Ishikawa (cell line): ENCODE data around the gene HDAC9.

ENCODE experiments used
- CEBPB ChIP-seq: IDR thresholded peaks from 2 replicates; pipeline ENCODE4 v1.6.1; 2012
- EP300 ChIP-seq: IDR thresholded peaks from 2 replicates; pipeline ENCODE4 v1.6.1; 2012; ENCODE audit warnings: borderline replicate concordance
- FOXM1 ChIP-seq: IDR thresholded peaks from 2 replicates; pipeline ENCODE4 v1.6.1; 2012; ENCODE audit warnings: low read depth, borderline replicate concordance
- MAX ChIP-seq: IDR thresholded peaks from 2 replicates; pipeline ENCODE4 v1.6.1; 2012
- REST ChIP-seq: IDR thresholded peaks from 2 replicates; pipeline ENCODE4 v1.6.1; 2012; ENCODE audit warnings: low read depth, mild to moderate bottlenecking
- TCF12 ChIP-seq: IDR thresholded peaks from 2 replicates; pipeline ENCODE4 v1.6.1; 2012; ENCODE audit warnings: low read depth
- TEAD4 ChIP-seq: IDR thresholded peaks from 2 replicates; pipeline ENCODE4 v1.6.1; 2012
- ZBTB7A ChIP-seq: IDR thresholded peaks from 2 replicates; pipeline ENCODE4 v1.6.1; 2012; ENCODE audit warnings: low read depth

- TF ChIP-seq FOXM1 = no peak
- TF ChIP-seq CEBPB = no peak
- TF ChIP-seq TEAD4 = no peak
- no peak for TF ChIP-seq TCF12
- no peak for TF ChIP-seq MAX
- TF ChIP-seq REST = no peak
- TF ChIP-seq ZBTB7A = no peak
- TF ChIP-seq EP300 = no peak
Observed at GRCh38 chr7:18708204-18708603, 212.7 kb downstream of the HDAC9 start.
